Measurements from ENCODE around the gene XPO5. TPM values are rescaled to one million over a fixed set of nuclear protein-coding genes. Genes with fewer than 3 reads are reported as not detected.

Gene XPO5
- total and polyA plus RNA-seq, 9 of the 15 experiments (the other 6 are each of a cell fraction or from before 2014, with no cell fraction given) = 36.0 to 170 (median 99.1) TPM

DNA sequence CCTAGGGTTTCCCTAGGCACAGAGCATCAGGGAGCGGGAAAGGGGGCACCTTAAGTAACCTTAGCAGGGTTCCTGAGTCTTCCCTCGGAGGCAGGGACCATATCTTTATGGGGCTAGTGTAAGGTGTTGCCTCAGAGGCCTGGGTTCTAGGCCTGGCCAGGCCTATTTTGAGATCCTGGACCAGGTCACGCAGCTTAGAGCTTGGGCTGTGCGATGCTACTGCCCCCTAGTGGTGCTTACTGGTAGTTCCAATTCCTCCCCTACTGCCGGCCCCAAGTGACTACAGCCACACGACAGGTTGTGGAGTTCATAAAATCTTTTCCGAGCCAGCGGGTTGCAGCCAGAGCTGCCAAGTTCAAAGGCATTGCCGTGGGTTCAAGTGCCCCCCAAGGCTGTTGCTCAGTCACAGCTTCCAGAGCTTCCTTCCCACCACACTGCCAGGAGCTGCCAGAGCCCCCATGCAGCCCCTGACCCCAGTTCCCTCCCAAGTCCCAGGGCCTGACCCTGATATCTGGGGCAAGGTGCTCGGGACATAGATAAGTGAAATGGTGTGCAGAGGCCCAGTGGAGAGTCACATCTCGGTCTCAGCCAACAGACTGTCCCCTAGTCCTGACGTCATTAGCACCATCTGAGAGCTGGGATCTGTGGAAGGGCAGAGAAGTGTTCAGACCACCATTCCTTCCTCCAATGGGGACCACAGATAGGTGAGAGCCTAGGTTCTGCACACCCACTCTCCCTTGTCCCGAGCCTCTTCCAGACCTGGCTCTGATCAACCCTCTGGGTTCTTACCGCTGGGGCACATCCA is 69.0 kb downstream of the XPO5 start (continued):
- TF ChIP-seq BDP1 (IDR thresholded peaks at IDR 0.05; ENCODE audit: insufficient read depth, insufficient read length) = no peak
- TF ChIP-seq MYNN (IDR thresholded peaks at IDR 0.05) = peak; percentile 41; the same call in 1 of the 2 replicates
- TF ChIP-seq MYNN (CRISPR knock-in tag; IDR thresholded peaks at IDR 0.05) = no peak
- no peak for TF ChIP-seq HES1 (IDR thresholded peaks at IDR 0.05; ENCODE audit: low read depth)
- 0 out of 2 replicates have a peak, but pooled peaks have one; percentile 48 for TF ChIP-seq MTA3 (IDR thresholded peaks at IDR 0.05; ENCODE audit: borderline replicate concordance)
- TF ChIP-seq, protein P1, sequence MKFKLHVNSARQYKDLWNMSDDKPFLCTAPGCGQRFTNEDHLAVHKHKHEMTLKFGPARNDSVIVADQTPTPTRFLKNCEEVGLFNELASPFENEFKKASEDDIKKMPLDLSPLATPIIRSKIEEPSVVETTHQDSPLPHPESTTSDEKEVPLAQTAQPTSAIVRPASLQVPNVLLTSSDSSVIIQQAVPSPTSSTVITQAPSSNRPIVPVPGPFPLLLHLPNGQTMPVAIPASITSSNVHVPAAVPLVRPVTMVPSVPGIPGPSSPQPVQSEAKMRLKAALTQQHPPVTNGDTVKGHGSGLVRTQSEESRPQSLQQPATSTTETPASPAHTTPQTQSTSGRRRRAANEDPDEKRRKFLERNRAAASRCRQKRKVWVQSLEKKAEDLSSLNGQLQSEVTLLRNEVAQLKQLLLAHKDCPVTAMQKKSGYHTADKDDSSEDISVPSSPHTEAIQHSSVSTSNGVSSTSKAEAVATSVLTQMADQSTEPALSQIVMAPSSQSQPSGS (CRISPR knock-in tag; IDR thresholded peaks at IDR 0.05) = no peak
- TF ChIP-seq CHAMP1 (IDR thresholded peaks at IDR 0.05) = no peak
- TF ChIP-seq MEF2D (tag; conservative IDR thresholded peaks at IDR 0.05; ENCODE audit: low read depth) = no peak
- TF ChIP-seq, protein P2, sequence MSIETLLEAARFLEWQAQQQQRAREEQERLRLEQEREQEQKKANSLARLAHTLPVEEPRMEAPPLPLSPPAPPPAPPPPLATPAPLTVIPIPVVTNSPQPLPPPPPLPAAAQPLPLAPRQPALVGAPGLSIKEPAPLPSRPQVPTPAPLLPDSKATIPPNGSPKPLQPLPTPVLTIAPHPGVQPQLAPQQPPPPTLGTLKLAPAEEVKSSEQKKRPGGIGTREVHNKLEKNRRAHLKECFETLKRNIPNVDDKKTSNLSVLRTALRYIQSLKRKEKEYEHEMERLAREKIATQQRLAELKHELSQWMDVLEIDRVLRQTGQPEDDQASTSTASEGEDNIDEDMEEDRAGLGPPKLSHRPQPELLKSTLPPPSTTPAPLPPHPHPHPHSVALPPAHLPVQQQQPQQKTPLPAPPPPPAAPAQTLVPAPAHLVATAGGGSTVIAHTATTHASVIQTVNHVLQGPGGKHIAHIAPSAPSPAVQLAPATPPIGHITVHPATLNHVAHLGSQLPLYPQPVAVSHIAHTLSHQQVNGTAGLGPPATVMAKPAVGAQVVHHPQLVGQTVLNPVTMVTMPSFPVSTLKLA (conservative IDR thresholded peaks at IDR 0.05) = 0 out of 4 replicates have a peak, but pooled peaks of 1 of the 2 experiments have one; percentile 5
- peak; percentile 54; the same call in 1 of the 2 replicates for TF ChIP-seq BHLHE40 (IDR thresholded peaks at IDR 0.05; ENCODE audit: low read length)
- no peak for TF ChIP-seq CBFB (CRISPR knock-in tag; IDR thresholded peaks at IDR 0.05)
- no peak for TF ChIP-seq ZKSCAN8 (CRISPR knock-in tag; IDR thresholded peaks at IDR 0.05)
- TF ChIP-seq TEAD4 (IDR thresholded peaks at IDR 0.05; ENCODE audit: low read length) = peak; percentile 13; the same call in 1 of the 2 replicates
- no peak for TF ChIP-seq TEAD4 (CRISPR knock-in tag; IDR thresholded peaks at IDR 0.05; ENCODE audit: borderline replicate concordance)
- no peak for TF ChIP-seq NCOR1 (IDR thresholded peaks at IDR 0.05)
- no peak for TF ChIP-seq SRSF7 (optimal IDR thresholded peaks at IDR 0.05; ENCODE audit: low read depth, low read length)
- no peak for TF ChIP-seq ZNF253 (CRISPR knock-in tag; conservative IDR thresholded peaks at IDR 0.05)
- TF ChIP-seq SAFB2 (IDR thresholded peaks at IDR 0.05; ENCODE audit: borderline replicate concordance, low read depth, low read length, severe bottlenecking) = no peak
- TF ChIP-seq RCOR1 (IDR thresholded peaks at IDR 0.05; ENCODE audit: borderline replicate concordance in 1 of 2, low read depth in 2 of 2, low read length in 2 of 2) = peak in 1 of 2 experiments; percentile 71; a peak in 2 of 4 replicates
- no peak for TF ChIP-seq NKRF (IDR thresholded peaks at IDR 0.05; ENCODE audit: borderline replicate concordance)
